ENCODE data around the gene SLC38A3. TPM values are rescaled to one million over a fixed set of nuclear protein-coding genes. Genes with fewer than 3 reads are reported as not detected.

Gene SLC38A3
- total and polyA plus RNA-seq, 2 donors (not counting 3 experiments of a cell fraction or from before 2014, with no cell fraction given), result 0.60 to 1.1 TPM

DNA sequence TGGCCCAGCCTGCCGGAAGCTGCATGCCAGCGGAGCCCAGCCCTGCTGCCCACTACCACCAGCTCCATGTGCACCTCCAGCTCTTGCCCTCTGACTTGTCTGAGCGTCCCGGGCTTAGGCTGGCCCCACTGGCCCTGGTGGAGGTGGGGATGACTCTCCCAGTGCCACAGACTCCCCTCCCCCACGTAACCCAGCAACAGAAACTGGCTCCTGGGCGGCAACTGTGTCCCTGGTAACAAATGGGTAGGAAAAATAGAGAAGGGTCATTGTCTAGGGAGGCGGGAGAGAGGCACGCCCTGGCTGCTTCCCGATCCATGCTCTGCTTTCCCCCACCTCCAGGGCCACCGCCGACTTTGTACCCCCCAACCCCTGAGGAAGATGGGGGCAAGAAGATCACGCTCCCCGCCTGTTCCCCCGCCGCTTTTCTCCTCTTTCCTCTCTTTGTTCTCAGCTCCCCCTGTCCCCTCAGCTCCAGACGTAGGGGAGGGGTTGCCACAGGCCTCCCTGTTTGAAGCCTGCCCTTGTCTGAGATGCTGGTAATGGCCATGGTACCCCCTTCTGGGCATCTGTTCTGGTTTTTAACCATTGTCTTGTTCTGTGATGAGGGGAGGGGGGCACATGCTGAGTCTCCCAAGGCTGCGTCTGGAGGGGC lies 53.1 kb downstream of the SLC38A3 start:
- no peak overlapping the region for H3K4me2 ChIP-seq (ENCODE audit: insufficient read depth, low read length)
- H3K9ac ChIP-seq (replicated peaks; ENCODE audit: extremely low read depth, insufficient read depth, low read length), result no peak overlapping the region
- TF ChIP-seq POLR2A (IDR thresholded peaks at IDR 0.05; ENCODE audit: low read depth, low read length) (no peak), MYC (IDR thresholded peaks at IDR 0.05; ENCODE audit: low read depth, low read length) (no peak), POLR2AphosphoS5 (IDR thresholded peaks at IDR 0.05; ENCODE audit: insufficient read depth, low read depth, low read length) (no peak), JUN (IDR thresholded peaks at IDR 0.05; ENCODE audit: borderline replicate concordance, insufficient read depth, insufficient read length, low read depth) (no peak), EZH2 (IDR thresholded peaks at IDR 0.05; ENCODE audit: borderline replicate concordance, low read depth, low read length, severe bottlenecking) (no peak), GATA2 (IDR thresholded peaks at IDR 0.05; ENCODE audit: insufficient read depth, insufficient read length, low read depth, low read length) (no peak), FOS (IDR thresholded peaks at IDR 0.05; ENCODE audit: borderline replicate concordance, insufficient read depth, low read length) (no peak)
- TF ChIP-seq, protein P1, sequence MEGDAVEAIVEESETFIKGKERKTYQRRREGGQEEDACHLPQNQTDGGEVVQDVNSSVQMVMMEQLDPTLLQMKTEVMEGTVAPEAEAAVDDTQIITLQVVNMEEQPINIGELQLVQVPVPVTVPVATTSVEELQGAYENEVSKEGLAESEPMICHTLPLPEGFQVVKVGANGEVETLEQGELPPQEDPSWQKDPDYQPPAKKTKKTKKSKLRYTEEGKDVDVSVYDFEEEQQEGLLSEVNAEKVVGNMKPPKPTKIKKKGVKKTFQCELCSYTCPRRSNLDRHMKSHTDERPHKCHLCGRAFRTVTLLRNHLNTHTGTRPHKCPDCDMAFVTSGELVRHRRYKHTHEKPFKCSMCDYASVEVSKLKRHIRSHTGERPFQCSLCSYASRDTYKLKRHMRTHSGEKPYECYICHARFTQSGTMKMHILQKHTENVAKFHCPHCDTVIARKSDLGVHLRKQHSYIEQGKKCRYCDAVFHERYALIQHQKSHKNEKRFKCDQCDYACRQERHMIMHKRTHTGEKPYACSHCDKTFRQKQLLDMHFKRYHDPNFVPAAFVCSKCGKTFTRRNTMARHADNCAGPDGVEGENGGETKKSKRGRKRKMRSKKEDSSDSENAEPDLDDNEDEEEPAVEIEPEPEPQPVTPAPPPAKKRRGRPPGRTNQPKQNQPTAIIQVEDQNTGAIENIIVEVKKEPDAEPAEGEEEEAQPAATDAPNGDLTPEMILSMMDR (IDR thresholded peaks at IDR 0.05; ENCODE audit: extremely low read depth in 1 of 2, insufficient read depth in 1 of 2, low read depth in 1 of 2, low read length in 2 of 2), result no peak
- TF ChIP-seq, protein P2, sequence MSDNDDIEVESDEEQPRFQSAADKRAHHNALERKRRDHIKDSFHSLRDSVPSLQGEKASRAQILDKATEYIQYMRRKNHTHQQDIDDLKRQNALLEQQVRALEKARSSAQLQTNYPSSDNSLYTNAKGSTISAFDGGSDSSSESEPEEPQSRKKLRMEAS (IDR thresholded peaks at IDR 0.05; ENCODE audit: insufficient read depth, insufficient read length), result no peak
- intact Hi-C loops (cut with micrococcal nuclease) (no loop called here), dilution Hi-C loops (cut with MboI; ENCODE audit: extremely low pct_ligation_motif_present, low sequenced_read_pairs) (no loop called here)
- H3K79me2 ChIP-seq (ENCODE audit: control insufficient read depth, insufficient read depth, low read length), result peaks cover 29% of the 10 kb centered on the region
- FAIRE-seq (no peak), DNase-seq (ENCODE audit: low read depth, low spot score) (no peak)
- no peaks in the 10 kb centered on the region for H4K20me1 ChIP-seq (replicated peaks; ENCODE audit: control insufficient read depth, extremely low read depth, insufficient read depth, low read length)
- no peaks in the 10 kb centered on the region for H3K27me3 ChIP-seq (ENCODE audit: control insufficient read depth in 2 of 2, insufficient read depth in 2 of 2, low read length in 2 of 2)
- no peak overlapping the region for H2AFZ ChIP-seq (ENCODE audit: low read depth, low read length)
- CTCF ChIA-PET, result interaction anchor here (2.5 to 8.6 kb wide), 5 partner anchors 10 to 65 kb away, joined by 12 to 98 read pairs (median 28); partner anchors contain the start of gene GNAT1
- no peaks in the 10 kb centered on the region for H3K9me3 ChIP-seq (replicated peaks; ENCODE audit: control insufficient read depth, insufficient read depth, low read length)
- H3K9me1 ChIP-seq (replicated peaks; ENCODE audit: control insufficient read depth, extremely low read depth, insufficient read depth, low read length), result no peaks in the 10 kb centered on the region
- BruUV-seq (replicated peaks), result no TSS peak
- no peak overlapping the region for H3K4me3 ChIP-seq (replicated peaks in 1 of 3; ENCODE audit: insufficient read depth in 1 of 3, low read depth in 1 of 3, low read length in 3 of 3)
- peak overlapping the region; percentile 39 for H3K27ac ChIP-seq (ENCODE audit: insufficient read depth, low read depth, low read length)
- H3K4me1 ChIP-seq (ENCODE audit: control insufficient read depth, extremely low read depth, insufficient read depth, low read length), result peaks cover 47% of the 10 kb centered on the region
- peaks cover 14 to 43% of the 10 kb centered on the region in 2 experiments for H3K36me3 ChIP-seq (ENCODE audit: control insufficient read depth in 2 of 2, extremely low read depth in 1 of 2, insufficient read depth in 2 of 2, low read length in 2 of 2)
- POLR2A ChIA-PET, result interaction anchor here (0.6 to 1.2 kb wide), 2 partner anchors 11 to 63 kb away, joined by 3 read pairs; no protein-coding TSS in a partner anchor
